Left lung (tissue), 10 donors: ENCODE results near the gene ZBTB20. TPM values are rescaled to one million over a fixed set of nuclear protein-coding genes. Genes with fewer than 3 reads are reported as not detected.

Experiments used
- ATAC-seq: fragments of 200-7000 bp; cut with Tn5 transposase; one replicate; pipeline ENCODE4 v1.9.1; 2020; ENCODE audit warnings: moderate library complexity
- DNase-seq, 4 donors: peaks; one replicate each; pipeline ENCODE4 v3.0.0-alpha.2; 2013 to 2020
- H3K27ac ChIP-seq, 2 donors: fragments of 200-600 bp; sonication (generic) in 1 of 2; one replicate each; pipeline versions ENCODE4 v1.5.0 to v1.8.0; 2020 to 2021
- H3K27me3 ChIP-seq, 2 donors: fragments of 200-600 bp; sonication (generic) in 1 of 2; one replicate each; pipeline versions ENCODE4 v1.5.0 to v1.8.0; 2020 to 2021
- H3K36me3 ChIP-seq, 2 donors: fragments of 200-600 bp; sonication (generic) in 1 of 2; one replicate each; pipeline versions ENCODE4 v1.5.0 to v1.8.0; 2020 to 2021
- H3K4me1 ChIP-seq, 2 donors: fragments of 200-600 bp; one replicate each; pipeline ENCODE4 v1.8.0; 2021
- H3K4me3 ChIP-seq, 2 donors: fragments of 200-600 bp; sonication (generic) in 1 of 2; one replicate each; pipeline versions ENCODE4 v1.5.0 to v1.8.0; 2020 to 2021; ENCODE audit warnings: mild to moderate bottlenecking in 1 of 2
- H3K9me3 ChIP-seq, 2 donors: fragments of 200-600 bp; sonication (generic) in 1 of 2; one replicate each; pipeline versions ENCODE4 v1.5.0 to v1.8.0; 2020 to 2021
- CTCF ChIP-seq, 2 donors: fragments of 200-600 bp; sonication (generic) in 1 of 2; IDR thresholded peaks; one replicate each; pipeline versions ENCODE4 v1.5.0 to v1.8.0; 2021; ENCODE audit warnings: antibody characterized with exemption in 2 of 2
- intact Hi-C, 2 donors: fragments of 100-400 bp; cut with DNase I; formaldehyde crosslinking; loops; one replicate each; pipeline versions ENCODE4 v1.11.2 to v1.14.2; 2022
- polyA plus RNA-seq, 6 donors: library from polyadenylated mRNA; unstranded; fragments of 120-200 nt; gene quantifications; one replicate each; pipeline ENCODE4 v1.2.1, GENCODE V29; 2013; ENCODE audit not compliant: insufficient read length in 6 of 6
- total RNA-seq, 2 donors: library from RNA; stranded (reverse); fragmentation: NEBNext Ultra II Directional; extraction: Animal tissue kit (Norgen Biotek cat#: 25700); gene quantifications; one replicate each; pipeline ENCODE4 v1.2.1, GENCODE V29; 2021
- donor health status: DM: no; HTN: yes; CAD: no.
- donor health status: DM: no; HTN: no; CAD: no.

ZBTB20 gene
- total and polyA plus RNA-seq, 8 donors: 1.1 to 63.5 (median 6.0) TPM

DNA sequence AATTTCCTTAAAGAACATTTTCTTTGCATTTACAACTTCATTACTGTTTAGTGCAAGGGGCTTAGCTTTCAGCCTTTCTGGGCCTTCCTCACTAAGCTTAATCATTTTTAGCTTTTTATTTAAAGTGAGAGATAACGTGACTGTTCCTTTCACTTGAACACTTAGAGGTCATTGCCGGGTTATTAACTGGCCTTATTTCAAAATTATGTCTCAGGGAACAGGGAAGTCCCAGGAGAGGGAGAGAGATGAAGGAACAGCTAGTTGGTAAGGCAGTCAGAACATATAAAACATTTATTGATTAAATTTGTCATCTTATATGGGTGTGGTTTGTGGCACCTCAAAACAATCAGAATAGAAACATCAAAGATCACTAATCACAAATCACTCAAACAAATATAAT, 584.5 kb downstream of the ZBTB20 start:
- DNase-seq: no peak
- Histone ChIP-seq H3K36me3 (no peaks in the 10 kb centered on the region), H3K4me1 (no peaks in the 10 kb centered on the region), H3K9me3 (no peaks in the 10 kb centered on the region), H3K27me3 (no peaks in the 10 kb centered on the region), H3K27ac (no peak overlapping the region), H3K4me3 (no peak overlapping the region)
- no peak for TF ChIP-seq CTCF (IDR thresholded peaks at IDR 0.05)
- intact Hi-C loops: no loop called here
- no peak for ATAC-seq

- ATAC-seq: no peak
- DNase-seq: no peak
- Histone ChIP-seq H3K9me3 (no peaks in the 10 kb centered on the region), H3K27ac (no peak overlapping the region), H3K36me3 (no peaks in the 10 kb centered on the region), H3K4me3 (no peak overlapping the region), H3K27me3 (no peaks in the 10 kb centered on the region), H3K4me1 (no peaks in the 10 kb centered on the region)
- intact Hi-C loops: no loop called here
- TF ChIP-seq CTCF (IDR thresholded peaks at IDR 0.05): no peak
Measured at GRCh38 chr3:114558271-114558670, 588.8 kb downstream of the ZBTB20 start.

GRCh38 chr3:114557791-114558190, 589.3 kb downstream of the ZBTB20 start:
- DNase-seq (no peak), ATAC-seq (no peak)
- TF ChIP-seq CTCF (IDR thresholded peaks at IDR 0.05): no peak
- H3K27me3 ChIP-seq: no peaks in the 10 kb centered on the region
- no peak overlapping the region for H3K27ac ChIP-seq
- intact Hi-C loops: no loop called here
- H3K36me3 ChIP-seq: no peaks in the 10 kb centered on the region
- no peaks in the 10 kb centered on the region for H3K4me1 ChIP-seq
- H3K4me3 ChIP-seq: no peak overlapping the region
- H3K9me3 ChIP-seq: no peaks in the 10 kb centered on the region

DNA sequence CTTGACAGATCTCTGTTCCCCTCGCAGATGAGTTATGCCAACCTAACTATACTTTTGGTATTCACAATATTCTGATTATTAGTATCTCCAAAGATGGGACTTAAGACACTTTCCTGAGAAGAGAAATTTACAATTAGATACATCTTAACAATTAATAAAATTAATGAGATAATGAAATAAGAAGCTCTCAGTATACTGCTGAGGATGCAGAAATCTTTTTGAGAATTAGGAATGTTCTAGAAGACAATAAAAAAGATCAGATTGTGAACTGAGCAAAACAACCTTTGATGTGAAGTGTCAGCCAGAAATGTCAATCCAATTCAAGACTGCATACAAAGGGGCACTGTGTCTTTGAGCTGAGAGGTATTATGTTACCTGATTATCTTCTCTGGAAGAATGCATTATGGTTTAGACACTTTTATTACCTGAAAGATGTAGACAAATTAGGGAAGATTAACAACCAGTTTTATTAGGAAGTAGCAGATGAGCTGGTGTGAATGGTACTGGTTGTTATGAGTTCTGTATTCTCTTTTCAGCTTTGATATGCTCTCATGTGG, 590.4 kb downstream of the ZBTB20 start:
- intact Hi-C loops: no loop called here
- no peaks in the 10 kb centered on the region for H3K9me3 ChIP-seq
- H3K4me1 ChIP-seq: no peaks in the 10 kb centered on the region
- H3K4me3 ChIP-seq: no peak overlapping the region
- ATAC-seq (no peak), DNase-seq (no peak)
- H3K27ac ChIP-seq: no peak overlapping the region
- H3K27me3 ChIP-seq: no peaks in the 10 kb centered on the region
- no peak for TF ChIP-seq CTCF (IDR thresholded peaks at IDR 0.05)
- no peaks in the 10 kb centered on the region for H3K36me3 ChIP-seq

- DNase-seq (no peak), ATAC-seq (no peak)
- H3K36me3 ChIP-seq: no peaks in the 10 kb centered on the region
- no peak for TF ChIP-seq CTCF (IDR thresholded peaks at IDR 0.05)
- no peaks in the 10 kb centered on the region for H3K9me3 ChIP-seq
- intact Hi-C loops: no loop called here
- H3K4me3 ChIP-seq: no peak overlapping the region
- no peaks in the 10 kb centered on the region for H3K4me1 ChIP-seq
- no peak overlapping the region for H3K27ac ChIP-seq
- no peaks in the 10 kb centered on the region for H3K27me3 ChIP-seq
Measured at GRCh38 chr3:114554731-114555130, 592.4 kb downstream of the ZBTB20 start.
